Stimulated activated CD4-positive, alpha-beta T cell treated with anti-CD3 and anti-CD28 coated beads, Interleukin-15, amount 100 ng/mL, for 48 hours (primary cell): Measurements from ENCODE around the gene HECW1.
A peak's percentile ranks its signal among the peaks of the same experiment; 100 is the strongest.

Source experiments
- DNase-seq, 2 donors: peaks; one replicate each; pipeline ENCODE4 v3.0.0-alpha.2; 2020; ENCODE audit warnings: low read depth in 2 of 2

Gene HECW1

GRCh38 chr7:43363035-43363791, 250.8 kb downstream of the HECW1 start:
- no peak for DNase-seq

- no peak for DNase-seq
Measured at GRCh38 chr7:43364391-43364790, 251.9 kb downstream of the HECW1 start.

GRCh38 chr7:43372676-43373355, 260.4 kb downstream of the HECW1 start:
- DNase-seq, result no peak

- no peak for DNase-seq
Measured at GRCh38 chr7:43377196-43377960, 264.9 kb downstream of the HECW1 start.

GRCh38 chr7:43379210-43379609, 266.8 kb downstream of the HECW1 start:
- DNase-seq, result no peak

- no peak for DNase-seq
Measured at GRCh38 chr7:43384616-43385308, 272.3 kb downstream of the HECW1 start.

GRCh38 chr7:43385309-43385680, 272.8 kb downstream of the HECW1 start:
- no peak for DNase-seq

GRCh38 chr7:43385856-43386255, 273.4 kb downstream of the HECW1 start:
- DNase-seq, result peak; percentile 20 to 28

GRCh38 chr7:43387932-43388331, 275.5 kb downstream of the HECW1 start:
- DNase-seq, result no peak

GRCh38 chr7:43390576-43390975, 278.1 kb downstream of the HECW1 start:
- DNase-seq, result no peak

GRCh38 chr7:43391518-43391917, 279.1 kb downstream of the HECW1 start:
- no peak for DNase-seq

GRCh38 chr7:43392638-43393330, 280.3 kb downstream of the HECW1 start:
- DNase-seq, result no peak

GRCh38 chr7:43394441-43395130, 282.1 kb downstream of the HECW1 start:
- DNase-seq, result no peak

- no peak for DNase-seq
Measured at GRCh38 chr7:43395351-43395750, 282.9 kb downstream of the HECW1 start.

GRCh38 chr7:43396187-43396740, 283.8 kb downstream of the HECW1 start:
- DNase-seq, result no peak

GRCh38 chr7:43398831-43399230, 286.4 kb downstream of the HECW1 start:
- DNase-seq, result no peak

GRCh38 chr7:43405948-43406347, 293.5 kb downstream of the HECW1 start:
- no peak for DNase-seq

GRCh38 chr7:43406961-43407360, 294.5 kb downstream of the HECW1 start:
- no peak for DNase-seq

GRCh38 chr7:43408981-43409380, 296.5 kb downstream of the HECW1 start:
- no peak for DNase-seq

- no peak for DNase-seq
Measured at GRCh38 chr7:43417455-43417854, 305.0 kb downstream of the HECW1 start.

GRCh38 chr7:43430411-43430810, 318.0 kb downstream of the HECW1 start:
- no peak for DNase-seq
